ENCODE data around the gene ENG.

Gene ENG

DNA sequence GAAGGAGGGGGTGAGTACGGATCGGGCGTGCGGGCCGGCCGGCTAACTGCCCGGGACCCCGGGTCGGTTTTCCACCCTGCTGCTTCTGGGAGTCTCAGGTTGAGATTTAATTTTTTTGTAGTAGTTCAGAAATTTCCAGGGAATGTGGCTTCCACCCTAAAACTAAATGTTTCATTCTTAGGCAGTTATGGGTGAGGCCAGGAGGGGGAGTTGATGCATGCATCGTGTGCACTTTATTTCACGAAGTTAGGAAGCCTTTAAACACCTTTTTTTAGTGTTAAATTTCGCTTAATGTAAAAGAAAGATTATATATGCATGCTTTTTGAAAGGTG, 67.7 kb downstream of the ENG start:
- no peaks in the 10 kb centered on the region for H3K9me3 ChIP-seq
- no peak for DNase-seq
- peak overlapping the region; percentile 72 to 85 for H3K4me3 ChIP-seq
- TF ChIP-seq, protein P1, sequence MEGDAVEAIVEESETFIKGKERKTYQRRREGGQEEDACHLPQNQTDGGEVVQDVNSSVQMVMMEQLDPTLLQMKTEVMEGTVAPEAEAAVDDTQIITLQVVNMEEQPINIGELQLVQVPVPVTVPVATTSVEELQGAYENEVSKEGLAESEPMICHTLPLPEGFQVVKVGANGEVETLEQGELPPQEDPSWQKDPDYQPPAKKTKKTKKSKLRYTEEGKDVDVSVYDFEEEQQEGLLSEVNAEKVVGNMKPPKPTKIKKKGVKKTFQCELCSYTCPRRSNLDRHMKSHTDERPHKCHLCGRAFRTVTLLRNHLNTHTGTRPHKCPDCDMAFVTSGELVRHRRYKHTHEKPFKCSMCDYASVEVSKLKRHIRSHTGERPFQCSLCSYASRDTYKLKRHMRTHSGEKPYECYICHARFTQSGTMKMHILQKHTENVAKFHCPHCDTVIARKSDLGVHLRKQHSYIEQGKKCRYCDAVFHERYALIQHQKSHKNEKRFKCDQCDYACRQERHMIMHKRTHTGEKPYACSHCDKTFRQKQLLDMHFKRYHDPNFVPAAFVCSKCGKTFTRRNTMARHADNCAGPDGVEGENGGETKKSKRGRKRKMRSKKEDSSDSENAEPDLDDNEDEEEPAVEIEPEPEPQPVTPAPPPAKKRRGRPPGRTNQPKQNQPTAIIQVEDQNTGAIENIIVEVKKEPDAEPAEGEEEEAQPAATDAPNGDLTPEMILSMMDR (IDR thresholded peaks at IDR 0.05) = peak; percentile 20 to 26
- H3K4me1 ChIP-seq = peaks cover 0 to 30% (median 20%) of the 10 kb centered on the region in 4 donors
- no peaks in the 10 kb centered on the region for H3K27me3 ChIP-seq
- H3K36me3 ChIP-seq = peaks cover 48 to 50% (median 49%) of the 10 kb centered on the region in 3 donors
- H3K27ac ChIP-seq = peak overlapping the region; percentile 82 to 91
- intact Hi-C loops (cut with DNase I; ENCODE audit: low total_unique reads) = loop anchor here (2.0 to 5.0 kb wide), 2 partner anchors 86 to 132 kb away; no protein-coding TSS in a partner anchor

DNA sequence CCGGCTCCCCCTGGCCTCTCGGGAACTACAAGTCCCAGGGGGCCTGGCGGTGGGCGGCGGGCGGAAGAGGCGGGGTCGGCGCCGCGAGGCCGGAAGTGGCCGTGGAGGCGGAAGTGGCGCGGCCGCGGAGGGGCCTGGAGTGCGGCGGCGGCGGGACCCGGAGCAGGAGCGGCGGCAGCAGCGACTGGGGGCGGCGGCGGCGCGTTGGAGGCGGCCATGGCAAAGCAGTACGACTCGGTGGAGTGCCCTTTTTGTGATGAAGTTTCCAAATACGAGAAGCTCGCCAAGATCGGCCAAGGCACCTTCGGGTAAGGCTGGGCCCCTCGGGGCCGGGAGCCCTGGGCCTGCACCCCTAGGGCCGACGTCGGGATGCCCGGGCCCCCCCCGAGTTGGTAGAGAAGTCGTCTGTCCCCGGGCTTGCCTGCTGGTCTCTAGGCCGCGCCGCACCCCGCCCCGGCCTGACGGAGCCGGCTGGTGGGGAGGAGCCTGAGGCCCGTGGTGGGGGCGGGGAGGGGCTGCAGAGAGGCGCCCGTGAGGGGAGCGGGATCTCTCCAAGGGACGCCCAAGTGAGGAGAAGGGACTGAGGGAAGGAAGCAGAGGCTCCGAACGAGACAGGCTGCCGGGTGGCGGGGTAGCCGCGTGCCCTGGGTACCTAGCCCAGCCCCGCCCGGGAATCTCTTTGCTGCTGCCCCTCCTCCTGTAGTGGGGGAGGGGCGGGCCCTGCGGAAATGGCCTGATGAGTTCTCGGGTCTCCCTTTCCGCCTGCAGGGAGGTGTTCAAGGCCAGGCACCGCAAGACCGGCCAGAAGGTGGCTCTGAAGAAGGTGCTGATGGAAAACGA, 68.3 kb downstream of the ENG start, which contains the start of gene CDK9:
TSS of gene CDK9 (plus strand) at position 102 of the 840 bp plus-strand sequence. CDS start at position 217, 115 bp downstream.
- peak; percentile 89 to 94 for DNase-seq
- Histone ChIP-seq H3K4me3 (peak within 1 kb of the TSS; percentile 72 to 85), H3K36me3 (peaks cover 43 to 44% (median 43%) of the 10 kb centered on the region in 3 donors), H3K27me3 (no peaks in the 10 kb centered on the region), H3K9me3 (no peaks in the 10 kb centered on the region), H3K27ac (peak within 1 kb of the TSS; percentile 82 to 91), H3K4me1 (peaks cover 0 to 30% (median 20%) of the 10 kb centered on the region in 4 donors)
- TF ChIP-seq, protein P1 (IDR thresholded peaks at IDR 0.05) = no peak
- intact Hi-C loops (cut with DNase I; ENCODE audit: low total_unique reads) = loop anchor here (2.0 to 5.0 kb wide), 3 partner anchors 51 to 133 kb away; partner anchors contain the start of gene TOR2A

DNA sequence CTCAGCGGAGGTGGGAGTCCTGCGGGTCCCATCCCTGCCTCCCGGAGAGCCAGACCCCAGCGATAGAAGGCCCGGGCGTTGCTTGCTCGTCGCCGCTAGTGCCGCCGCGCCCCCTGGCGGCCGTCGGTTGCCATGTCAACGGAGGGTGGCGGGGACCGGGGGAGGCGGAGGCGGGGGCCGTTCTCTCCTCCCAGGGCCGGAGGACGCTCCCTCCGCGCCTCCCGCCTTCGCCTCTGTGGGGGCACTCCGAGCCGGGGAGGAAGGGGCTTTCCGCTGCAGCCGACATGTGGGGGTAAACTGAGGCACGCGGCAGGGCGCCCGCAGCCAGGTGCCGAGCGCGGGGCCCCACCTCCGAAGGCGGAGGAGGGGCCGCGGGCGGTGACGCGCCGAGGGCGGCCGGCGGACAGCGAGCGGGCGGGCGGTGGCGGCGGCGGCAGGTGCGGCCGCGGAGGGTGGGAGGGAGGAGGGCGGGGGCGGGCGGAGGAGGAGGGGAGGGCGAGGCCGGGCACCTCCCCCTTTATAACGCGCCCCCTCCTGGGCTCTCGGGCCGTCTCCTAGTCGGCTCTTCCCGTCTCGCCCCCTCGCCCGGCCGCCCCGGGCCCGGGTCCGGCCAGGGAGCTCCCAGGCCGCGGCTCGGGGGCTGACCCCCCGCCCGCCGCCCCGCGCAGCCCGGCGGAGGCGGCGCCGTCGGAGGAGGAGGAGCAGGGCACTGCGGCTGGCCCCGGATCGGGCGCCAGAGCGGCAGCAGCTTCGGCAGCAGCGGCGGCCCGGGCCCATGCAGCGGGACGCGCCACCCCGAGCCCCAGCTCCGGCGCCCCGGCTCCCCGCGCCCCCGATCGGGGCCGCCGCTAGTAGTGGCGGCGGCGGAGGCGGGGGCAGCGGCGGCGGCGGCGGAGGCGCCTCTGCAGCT, 69.2 kb downstream of the ENG start:
- DNase-seq = peak; percentile 81 to 93
- Histone ChIP-seq H3K27me3 (no peaks in the 10 kb centered on the region), H3K36me3 (peaks cover 34 to 36% (median 34%) of the 10 kb centered on the region in 3 donors), H3K4me3 (peak overlapping the region; percentile 72 to 85), H3K4me1 (peaks cover 0 to 30% (median 20%) of the 10 kb centered on the region in 4 donors), H3K9me3 (no peaks in the 10 kb centered on the region), H3K27ac (peak overlapping the region; percentile 82 to 91)
- TF ChIP-seq, protein P1 (IDR thresholded peaks at IDR 0.05) = peak; percentile 88 to 96
- intact Hi-C loops (cut with DNase I; ENCODE audit: low total_unique reads) = loop anchor here (2.0 to 5.0 kb wide), 2 partner anchors 50 to 87 kb away; partner anchors contain the start of gene TOR2A

DNA sequence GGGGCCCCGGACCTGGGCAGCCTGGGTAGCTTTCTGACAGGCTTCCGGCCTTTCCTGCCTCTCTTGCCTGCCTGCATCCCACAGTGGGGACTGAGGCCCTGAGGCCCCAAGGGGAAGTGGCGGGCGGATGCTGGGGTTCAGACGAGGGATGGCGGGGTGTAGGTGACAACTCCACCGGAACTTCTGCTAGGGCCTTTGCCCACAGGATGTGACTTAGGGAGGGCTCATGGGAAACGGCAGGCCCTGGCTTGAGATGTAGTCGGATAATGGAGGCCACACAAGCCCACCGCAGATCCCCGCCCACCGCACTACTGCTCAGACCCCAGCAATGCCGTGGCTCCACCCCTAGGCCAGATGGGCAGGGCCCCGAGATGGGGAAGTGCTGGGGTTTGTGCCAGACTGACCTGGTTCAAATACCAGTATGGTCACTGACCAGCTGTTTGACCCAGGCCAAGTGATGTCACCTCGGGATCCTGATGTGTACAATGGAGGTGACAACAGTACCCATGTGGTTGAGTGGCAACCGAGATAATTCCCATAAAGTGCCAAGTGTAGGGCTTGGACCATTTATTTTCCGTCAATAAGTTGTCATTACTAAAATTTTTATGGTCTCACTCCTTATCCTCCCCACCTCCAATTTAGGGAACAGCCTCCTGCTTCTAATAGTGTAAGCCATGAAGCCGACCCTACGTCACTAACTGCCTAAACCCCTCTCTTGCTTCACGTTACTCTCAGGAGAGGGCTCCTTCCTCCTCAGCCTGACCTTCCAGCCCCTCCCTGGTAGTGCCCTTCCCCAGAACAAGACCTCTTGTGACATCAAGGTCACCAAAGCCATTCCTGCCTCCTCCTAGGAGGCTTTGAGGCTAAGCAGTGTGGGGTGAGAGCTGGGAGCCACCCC, 71.1 kb downstream of the ENG start:
- no peaks in the 10 kb centered on the region for H3K9me3 ChIP-seq
- peak; percentile 43 to 71 for DNase-seq
- no peak overlapping the region for H3K4me3 ChIP-seq
- TF ChIP-seq, protein P1 (IDR thresholded peaks at IDR 0.05) = no peak
- no peak overlapping the region for H3K27ac ChIP-seq
- H3K27me3 ChIP-seq = no peaks in the 10 kb centered on the region
- intact Hi-C loops (cut with DNase I; ENCODE audit: low total_unique reads) = loop anchor here (2.0 kb wide), 1 partner anchor 49 kb away; the partner anchor contains the start of gene TOR2A
- H3K36me3 ChIP-seq = peaks cover 15 to 16% (median 15%) of the 10 kb centered on the region in 3 donors
- H3K4me1 ChIP-seq = peaks cover 0 to 28% (median 19%) of the 10 kb centered on the region in 4 donors
